Measurements from ENCODE around the gene CPNE1. TPM values are rescaled to one million over a fixed set of nuclear protein-coding genes. Genes with fewer than 3 reads are reported as not detected.
A peak's percentile ranks its signal among the peaks of the same experiment; 100 is the strongest.

The CPNE1 gene
- total and polyA plus RNA-seq, 10 of the 15 experiments (the other 5 are each of a cell fraction or from before 2014, with no cell fraction given): 84.9 to 209 (median 146) TPM

DNA sequence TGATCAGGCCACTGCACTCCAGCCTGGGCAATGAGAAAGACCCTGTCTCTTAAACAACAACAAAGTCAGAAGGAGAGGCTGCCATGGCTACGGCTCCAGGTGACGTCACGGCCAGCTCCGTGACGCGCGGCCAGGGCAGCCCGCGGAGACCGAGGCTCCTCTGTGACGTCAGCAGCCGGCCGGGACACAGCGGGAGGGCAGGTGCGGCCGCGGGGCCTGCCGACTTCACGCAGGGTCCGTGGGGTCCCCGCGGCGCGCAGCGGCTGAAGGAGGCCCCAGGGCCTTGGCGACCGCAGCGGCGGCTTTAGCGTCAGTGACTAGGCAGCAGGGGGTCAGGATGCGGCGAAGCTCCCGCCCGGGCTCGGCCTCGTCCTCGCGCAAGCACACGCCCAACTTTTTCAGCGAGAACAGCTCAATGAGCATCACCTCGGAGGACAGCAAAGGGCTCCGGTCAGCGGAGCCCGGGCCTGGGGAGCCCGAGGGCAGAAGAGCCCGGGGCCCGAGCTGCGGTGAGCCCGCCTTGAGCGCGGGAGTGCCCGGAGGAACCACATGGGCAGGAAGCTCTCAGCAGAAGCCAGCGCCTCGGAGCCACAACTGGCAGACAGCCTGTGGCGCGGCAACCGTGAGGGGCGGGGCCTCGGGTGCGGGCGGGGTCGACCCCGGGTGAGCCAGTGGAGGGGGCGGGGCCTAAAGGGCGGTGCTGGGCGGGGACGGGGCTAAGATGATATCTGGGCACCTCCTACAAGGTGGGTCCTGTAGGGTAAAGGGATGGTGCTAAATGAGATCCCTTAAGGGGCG lies 48.8 kb downstream of the CPNE1 start, which contains the start of gene SPAG4 (continued):
- peak; percentile 90 for TF ChIP-seq DPF2 (IDR thresholded peaks at IDR 0.05)

DNA sequence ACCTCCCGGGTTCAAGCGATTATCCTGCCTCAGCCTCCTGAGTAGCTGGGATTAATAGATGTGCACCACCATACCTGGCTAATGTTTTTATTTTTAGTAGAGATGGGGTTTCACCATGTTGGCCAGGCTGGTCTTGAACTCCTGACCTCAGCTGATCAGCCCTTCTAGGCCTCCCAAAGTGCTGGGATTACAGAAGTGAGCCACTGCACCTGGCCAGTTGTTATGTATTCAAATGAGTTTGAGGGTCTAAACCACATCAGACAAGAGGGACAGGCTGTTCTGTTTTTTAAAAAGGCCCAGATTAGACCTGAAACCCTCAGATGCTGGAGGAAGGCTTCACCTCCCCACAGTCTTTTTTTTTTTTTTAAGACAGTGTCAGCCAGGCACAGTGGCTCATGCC lies 53.2 kb downstream of the CPNE1 start:
- BruUV-seq (replicated peaks): no TSS peak
- 81% methylated on average over 2 of the region's 2 CpGs for WGBS (ENCODE audit: insufficient coverage, insufficient replicate concordance, low lambda C conversion rate, missing lambda C conversion rate)
- POLR2A ChIA-PET: interaction anchor here (0.5 to 0.7 kb wide), 4 partner anchors 116 to 342 kb away, joined by 3 to 6 read pairs (median 3); no protein-coding TSS in a partner anchor
- H3K4me1 ChIP-seq (ENCODE audit: control insufficient read depth, insufficient read depth, low read length): peaks cover 37% of the 10 kb centered on the region
- intact Hi-C loops (cut with micrococcal nuclease; ENCODE audit: unreplicated experiment) (loop anchor here (10.0 kb wide), 1 partner anchor 147 kb away; no protein-coding TSS in a partner anchor), in situ Hi-C loops (cut with MboI) (no loop called here)
- H3K9ac ChIP-seq (ENCODE audit: control insufficient read depth, insufficient read depth, low read length): no peak overlapping the region
- no peaks in the 10 kb centered on the region for H3K27me3 ChIP-seq (replicated peaks in 1 of 2; ENCODE audit: control insufficient read depth in 2 of 2, insufficient read depth in 2 of 2, low read length in 1 of 2)
- no peaks in the 10 kb centered on the region for H3K36me3 ChIP-seq (ENCODE audit: control insufficient read depth in 2 of 2, insufficient read depth in 2 of 2, low read length in 1 of 2)
- no peak overlapping the region for H3K4me3 ChIP-seq
- no peaks in the 10 kb centered on the region; the same call in 2 of the 3 replicates for H3K9me3 ChIP-seq (replicated peaks; ENCODE audit: control insufficient read depth, insufficient read depth, low read length)
- peak overlapping the region; percentile 44; the same call in 1 of the 2 replicates for H3K4me2 ChIP-seq (ENCODE audit: control insufficient read depth, insufficient read depth)
- DNase-seq (ENCODE audit: low read depth, low spot score) (peak; percentile 63), ATAC-seq (peak; percentile 19), FAIRE-seq (peak; percentile 69)
- no peaks in the 10 kb centered on the region for H3K79me2 ChIP-seq (ENCODE audit: control insufficient read depth, insufficient read depth, low read length)
- H2AFZ ChIP-seq (ENCODE audit: control insufficient read depth, low read depth, low read length): no peak overlapping the region
- SMC1A ChIA-PET (ENCODE audit: uncharacterized antibody, unreplicated experiment): no interaction called here
- RAD21 ChIA-PET (ENCODE audit: unreplicated experiment): interaction anchor here (0.7 to 1.2 kb wide), 3 partner anchors 10 to 1143 kb away, joined by 3 to 4 read pairs (median 3); no protein-coding TSS in a partner anchor
- CTCF ChIA-PET: interaction anchor here (0.7 kb wide), 1 partner anchor 122 kb away, joined by 3 read pairs; no protein-coding TSS in a partner anchor
- H3K27ac ChIP-seq (ENCODE audit: control insufficient read depth, insufficient read depth): peak overlapping the region; percentile 46; the same call in 1 of the 2 replicates
- H4K20me1 ChIP-seq (ENCODE audit: control insufficient read depth, insufficient read depth): no peaks in the 10 kb centered on the region
- no peak for TF ChIP-seq EGR1 (IDR thresholded peaks at IDR 0.05; ENCODE audit: borderline replicate concordance in 1 of 2, low read depth in 2 of 2, low read length in 2 of 2)
- no peak for TF ChIP-seq EZH2 (IDR thresholded peaks at IDR 0.05; ENCODE audit: borderline replicate concordance, control insufficient read depth, low read depth, low read length)
- peak; percentile 72; the same call in 1 of the 2 replicates for TF ChIP-seq CBFB (IDR thresholded peaks at IDR 0.05; ENCODE audit: low read depth)
- peak; percentile 65 for TF ChIP-seq SPI1 (IDR thresholded peaks at IDR 0.05; ENCODE audit: borderline replicate concordance, insufficient read depth, low read depth, low read length)
- no peak for TF ChIP-seq YBX1 (IDR thresholded peaks at IDR 0.05)
- no peak for TF ChIP-seq SIX5 (IDR thresholded peaks at IDR 0.05; ENCODE audit: low read depth, low read length, severe bottlenecking)
- peak; percentile 97 for TF ChIP-seq TCF7 (IDR thresholded peaks at IDR 0.05; ENCODE audit: borderline replicate concordance)
- no peak for TF ChIP-seq SMAD1 (IDR thresholded peaks at IDR 0.05; ENCODE audit: low read depth, partially characterized antibody)
- peak; percentile 62 for TF ChIP-seq MEF2B (IDR thresholded peaks at IDR 0.05; ENCODE audit: partially characterized antibody, poor library complexity, severe bottlenecking)
- peak; percentile 63; the same call in 1 of the 2 replicates for TF ChIP-seq TCF3 (IDR thresholded peaks at IDR 0.05; ENCODE audit: borderline replicate concordance, insufficient read depth, low read depth, low read length)
- TF ChIP-seq, protein P1, sequence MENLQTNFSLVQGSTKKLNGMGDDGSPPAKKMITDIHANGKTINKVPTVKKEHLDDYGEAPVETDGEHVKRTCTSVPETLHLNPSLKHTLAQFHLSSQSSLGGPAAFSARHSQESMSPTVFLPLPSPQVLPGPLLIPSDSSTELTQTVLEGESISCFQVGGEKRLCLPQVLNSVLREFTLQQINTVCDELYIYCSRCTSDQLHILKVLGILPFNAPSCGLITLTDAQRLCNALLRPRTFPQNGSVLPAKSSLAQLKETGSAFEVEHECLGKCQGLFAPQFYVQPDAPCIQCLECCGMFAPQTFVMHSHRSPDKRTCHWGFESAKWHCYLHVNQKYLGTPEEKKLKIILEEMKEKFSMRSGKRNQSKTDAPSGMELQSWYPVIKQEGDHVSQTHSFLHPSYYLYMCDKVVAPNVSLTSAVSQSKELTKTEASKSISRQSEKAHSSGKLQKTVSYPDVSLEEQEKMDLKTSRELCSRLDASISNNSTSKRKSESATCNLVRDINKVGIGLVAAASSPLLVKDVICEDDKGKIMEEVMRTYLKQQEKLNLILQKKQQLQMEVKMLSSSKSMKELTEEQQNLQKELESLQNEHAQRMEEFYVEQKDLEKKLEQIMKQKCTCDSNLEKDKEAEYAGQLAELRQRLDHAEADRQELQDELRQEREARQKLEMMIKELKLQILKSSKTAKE (IDR thresholded peaks at IDR 0.05; ENCODE audit: low read depth, poor library complexity, severe bottlenecking): peak; percentile 32
- no peak for TF ChIP-seq ATF7 (IDR thresholded peaks at IDR 0.05; ENCODE audit: low read depth)
- no peak for TF ChIP-seq BMI1 (IDR thresholded peaks at IDR 0.05; ENCODE audit: borderline replicate concordance)
- TF ChIP-seq TCF12 (IDR thresholded peaks at IDR 0.05; ENCODE audit: low read depth, low read length): peak; percentile 89
- no peak for TF ChIP-seq WRNIP1 (IDR thresholded peaks at IDR 0.05; ENCODE audit: borderline replicate concordance, low read depth, low read length)

All from GM12878 (cell line).